NCI-H2171 (cell line): ENCODE data around the gene ZNF219.

Experiments
- DNase-seq: peaks from one replicate; lab custom pipeline; 2025; lab: John Stamatoyannopoulos, UW

The ZNF219 gene

DNA sequence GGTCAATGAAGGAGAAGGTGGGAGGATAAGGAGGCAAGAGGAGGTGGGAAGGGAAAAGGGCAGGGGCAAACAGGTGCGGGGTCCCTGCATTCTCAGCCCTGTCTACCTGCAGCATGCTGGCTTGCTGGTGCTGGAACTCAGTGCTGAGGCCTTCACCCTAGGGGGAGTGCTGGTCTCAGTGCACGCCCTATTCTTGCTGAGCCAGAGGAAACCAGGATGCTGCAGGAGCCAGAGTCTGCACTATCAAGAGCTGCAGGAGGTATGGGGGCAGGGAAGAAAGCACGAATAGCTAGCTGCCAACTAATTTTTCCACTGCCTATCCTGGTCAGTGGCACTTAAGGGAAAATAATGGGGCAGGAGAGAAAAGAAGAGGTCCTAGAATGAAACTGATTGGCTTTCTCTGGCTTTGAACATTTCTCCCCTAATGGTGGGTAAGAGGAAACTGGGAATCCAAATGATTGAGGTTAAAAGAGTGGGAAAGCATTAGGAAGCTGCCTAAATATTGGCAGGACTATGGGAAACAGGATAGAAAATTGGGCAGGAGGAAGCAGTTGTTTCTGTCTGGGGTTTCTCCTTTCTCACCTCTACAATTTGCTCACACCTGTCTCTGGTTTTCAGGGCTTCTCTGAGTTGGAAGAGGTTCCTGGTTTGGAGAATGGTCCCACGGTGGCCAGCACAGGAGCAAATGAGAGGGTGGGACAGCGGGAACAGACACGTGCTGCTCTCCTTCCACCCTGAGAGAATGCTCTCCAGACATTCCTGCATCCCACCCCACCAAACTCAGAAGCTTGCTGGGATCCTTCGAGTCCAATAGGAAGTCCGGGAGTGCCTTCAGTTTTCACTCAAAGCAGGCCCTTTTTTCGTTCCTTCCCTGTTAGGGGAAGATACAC lies 4.3 kb upstream of the ZNF219 start:
- DNase-seq: no peak

DNA sequence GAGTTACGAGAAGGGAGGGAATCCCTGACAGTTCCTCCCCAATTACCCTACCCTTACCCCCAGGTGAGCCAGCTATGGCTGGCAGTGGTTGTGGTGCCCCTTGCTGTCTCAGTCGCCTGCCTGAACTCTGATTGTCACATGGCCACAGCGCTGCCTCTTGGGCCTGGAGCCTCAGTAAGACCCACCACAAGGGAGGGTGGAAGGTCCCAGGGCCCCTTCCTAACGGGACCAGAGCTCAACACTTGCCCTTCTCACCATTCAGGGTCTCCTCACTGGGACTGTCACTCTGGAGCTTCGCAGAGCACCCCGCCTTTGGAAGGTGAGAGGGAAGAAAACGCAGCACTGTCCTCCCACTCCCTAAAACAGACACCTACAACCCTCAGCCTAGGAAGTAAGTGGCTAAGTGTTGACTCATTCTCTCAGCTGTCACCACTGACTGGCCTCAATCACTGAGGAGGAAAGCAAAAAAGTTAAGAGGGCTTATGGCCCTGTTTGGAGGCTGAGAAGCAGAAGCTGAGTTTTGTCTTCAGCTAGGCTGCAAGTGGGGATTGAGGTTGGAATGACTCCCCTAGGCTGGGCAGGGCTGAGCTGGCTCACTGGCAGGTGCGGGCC lies 3.5 kb upstream of the ZNF219 start:
- no peak for DNase-seq

DNA sequence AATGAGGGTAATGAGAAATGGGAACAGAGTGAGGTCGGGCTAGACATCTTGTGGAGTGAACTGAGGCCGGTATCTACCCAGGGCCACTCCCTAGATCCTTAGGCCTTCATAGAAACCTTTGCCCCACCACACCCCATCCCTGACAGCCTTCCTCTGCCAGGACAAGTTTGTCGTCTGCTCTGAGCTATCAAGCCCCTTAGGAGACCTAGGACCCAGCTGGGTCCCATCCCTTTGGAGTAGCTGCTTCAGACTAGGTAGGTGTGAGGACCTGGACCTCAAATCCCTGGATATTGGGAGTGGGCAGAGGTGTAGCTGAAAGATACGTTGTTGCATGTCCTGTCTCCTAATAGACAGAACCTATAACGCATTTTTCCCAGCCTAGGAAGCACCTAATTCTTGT lies 2.5 kb upstream of the ZNF219 start, which contains the start of gene TMEM253:
TSS of gene TMEM253 (plus strand) at position 136 of the 400 bp plus-strand sequence. CDS start 278 bp downstream, outside the sequence.
- no peak for DNase-seq

DNA sequence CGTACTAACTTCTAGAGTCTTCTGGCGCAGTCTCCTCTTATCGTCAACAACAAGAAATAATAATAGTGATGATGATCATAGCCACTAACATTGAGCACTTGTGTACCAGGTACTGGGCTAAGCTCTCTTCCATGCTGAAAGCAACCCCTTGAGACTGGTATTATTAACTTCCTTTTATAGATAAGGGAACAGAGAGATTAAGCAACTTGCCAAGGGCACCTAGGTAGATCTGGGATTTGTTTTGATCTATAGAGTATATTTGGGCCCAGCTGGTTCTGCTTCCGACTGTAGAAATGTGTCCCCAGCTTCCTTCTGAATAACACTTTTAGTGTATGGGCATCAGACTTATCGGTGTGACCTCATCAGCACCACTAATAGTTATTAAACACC lies 1.1 kb upstream of the ZNF219 start:
- no peak for DNase-seq

DNA sequence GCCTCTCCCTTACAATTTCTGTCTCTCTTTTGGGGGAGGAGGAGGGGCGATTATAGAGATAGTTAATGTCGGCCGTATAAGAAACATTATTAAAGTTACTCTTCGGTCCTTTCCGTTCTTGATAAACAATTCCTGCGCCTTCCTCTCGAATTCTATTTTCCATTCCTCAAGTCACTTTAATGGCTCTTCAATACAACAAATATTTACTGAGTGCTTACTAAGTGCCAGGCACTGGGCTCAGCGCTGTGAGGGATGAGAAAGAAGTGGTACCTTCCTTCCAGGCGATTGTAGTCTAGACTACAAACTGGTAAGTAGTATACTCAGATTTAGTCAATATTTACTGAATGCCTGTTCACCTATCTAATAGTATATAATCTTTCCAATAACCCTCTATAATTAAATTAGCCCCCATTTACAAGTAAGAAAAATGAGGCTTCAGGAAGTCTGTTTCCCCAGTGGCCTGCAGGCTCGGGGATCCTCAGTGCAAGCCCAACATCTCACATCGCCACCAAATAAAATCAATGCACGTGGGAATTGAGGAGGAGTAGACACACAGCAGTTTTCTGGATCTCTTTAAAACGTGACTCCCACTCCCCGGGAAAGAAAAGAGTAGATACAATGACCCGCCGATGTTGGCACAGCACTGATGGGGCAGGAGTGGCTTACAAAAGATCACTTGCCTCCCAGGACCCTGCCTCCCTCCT lies 589 bp upstream of the ZNF219 start:
- DNase-seq: no peak

DNA sequence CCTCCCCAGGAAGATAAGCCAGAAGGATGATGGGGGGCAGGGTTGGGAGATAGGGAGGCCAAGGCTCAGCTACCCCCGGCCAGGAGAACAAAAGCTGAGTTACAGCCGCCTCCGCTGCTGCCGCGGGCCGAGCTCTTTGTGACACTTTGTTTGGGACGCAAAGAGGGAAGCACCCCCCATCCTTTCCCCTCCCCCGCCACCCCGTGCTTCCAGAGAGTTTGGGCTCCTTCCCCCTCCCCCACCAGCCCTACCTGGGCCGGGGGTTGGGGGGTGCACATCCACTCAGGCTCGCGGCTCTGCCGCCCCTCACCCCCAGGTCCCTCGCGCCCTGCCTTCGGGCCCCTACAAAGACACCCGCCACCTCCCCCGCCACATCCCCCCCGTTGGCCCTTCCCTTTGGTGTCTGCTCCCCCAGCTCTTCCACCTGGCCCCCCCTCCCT lies 799 bp downstream of the ZNF219 start:
- DNase-seq: peak; percentile 81

DNA sequence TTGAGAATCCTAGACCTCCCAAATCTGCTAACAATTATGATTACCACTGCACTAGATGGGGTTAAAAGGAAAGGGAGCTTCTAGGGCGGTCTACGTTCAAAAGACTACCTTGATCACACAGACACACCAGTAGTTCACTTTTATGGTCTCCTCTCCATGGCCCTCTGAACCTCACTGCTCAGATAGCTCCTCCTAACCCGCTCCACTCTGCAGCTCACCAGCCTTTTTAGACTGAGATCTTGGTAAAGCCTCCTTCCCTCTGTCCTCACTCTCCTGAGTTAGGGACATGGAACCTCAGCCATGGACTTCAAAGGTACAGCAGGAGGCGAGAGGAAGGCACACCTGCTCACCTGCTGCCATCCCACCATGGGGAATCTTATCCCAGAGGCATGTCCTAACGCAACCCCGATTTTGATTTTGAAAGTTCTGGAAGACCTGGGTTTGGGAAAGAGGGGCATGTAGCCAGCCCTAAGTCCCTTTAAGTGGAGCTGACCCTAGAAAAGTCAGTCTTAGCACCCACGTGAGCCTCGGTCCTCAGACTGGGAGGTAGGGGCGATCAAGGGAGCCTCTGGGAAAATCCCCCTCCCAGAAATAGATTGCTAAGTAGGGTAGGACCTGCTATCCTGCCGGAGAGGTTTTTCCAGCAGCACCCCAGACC lies 1.3 kb downstream of the ZNF219 start:
- DNase-seq: peak; percentile 56

DNA sequence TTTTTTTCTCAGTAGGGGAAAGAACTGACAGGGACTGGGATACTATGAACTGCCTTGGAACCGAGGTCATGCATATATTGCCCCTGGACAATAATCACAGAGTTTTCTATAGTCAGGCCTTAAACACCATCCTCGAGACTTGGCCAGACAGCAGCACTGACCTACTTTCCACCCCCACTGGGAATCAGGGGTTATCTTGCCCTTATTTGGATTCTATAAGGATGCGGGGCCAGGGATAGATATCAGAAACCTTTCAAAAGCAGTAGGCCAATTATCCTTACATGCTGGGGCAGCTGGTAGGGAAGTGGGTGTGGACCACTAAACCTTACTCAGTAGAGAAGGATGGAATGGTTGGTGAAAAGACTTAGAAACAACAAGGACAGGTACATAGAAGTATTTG lies 2.0 kb downstream of the ZNF219 start:
- DNase-seq: no peak

DNA sequence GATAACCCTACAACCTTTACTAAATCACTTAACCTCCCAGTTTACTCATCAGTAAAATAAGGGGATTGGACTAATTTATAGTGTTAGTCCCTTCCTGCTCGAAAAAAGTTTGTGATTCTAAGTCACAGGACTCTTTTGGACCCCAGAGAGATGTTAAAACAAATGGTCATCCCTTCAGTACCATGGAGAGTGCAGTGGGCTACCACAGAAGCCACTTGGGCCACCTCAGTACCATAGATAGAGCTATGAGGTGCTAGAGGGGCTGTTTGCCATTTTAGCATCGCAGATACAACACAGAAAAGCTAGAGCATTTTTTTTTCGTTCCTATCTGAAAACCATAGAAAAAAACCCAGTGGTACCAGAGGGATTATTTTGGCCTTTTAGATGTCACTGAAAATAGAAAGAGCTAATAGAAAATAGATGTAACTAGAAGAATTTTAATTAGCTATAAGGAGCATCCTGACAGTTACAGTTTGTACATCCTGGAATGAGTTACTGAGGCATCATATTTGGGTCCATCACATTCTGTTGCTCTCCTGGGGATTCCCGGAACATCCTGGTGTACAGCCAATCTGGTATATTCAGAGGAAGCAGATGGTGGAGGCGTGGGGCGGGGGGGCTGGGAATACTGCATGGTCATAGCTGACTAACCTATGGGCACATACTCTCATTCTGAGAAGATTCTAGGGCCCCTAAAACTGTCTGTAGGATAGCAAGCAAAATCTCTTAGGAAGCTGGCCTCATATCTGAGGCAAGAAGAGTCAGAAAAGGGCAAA lies 2.8 kb downstream of the ZNF219 start:
- peak; percentile 98 for DNase-seq

DNA sequence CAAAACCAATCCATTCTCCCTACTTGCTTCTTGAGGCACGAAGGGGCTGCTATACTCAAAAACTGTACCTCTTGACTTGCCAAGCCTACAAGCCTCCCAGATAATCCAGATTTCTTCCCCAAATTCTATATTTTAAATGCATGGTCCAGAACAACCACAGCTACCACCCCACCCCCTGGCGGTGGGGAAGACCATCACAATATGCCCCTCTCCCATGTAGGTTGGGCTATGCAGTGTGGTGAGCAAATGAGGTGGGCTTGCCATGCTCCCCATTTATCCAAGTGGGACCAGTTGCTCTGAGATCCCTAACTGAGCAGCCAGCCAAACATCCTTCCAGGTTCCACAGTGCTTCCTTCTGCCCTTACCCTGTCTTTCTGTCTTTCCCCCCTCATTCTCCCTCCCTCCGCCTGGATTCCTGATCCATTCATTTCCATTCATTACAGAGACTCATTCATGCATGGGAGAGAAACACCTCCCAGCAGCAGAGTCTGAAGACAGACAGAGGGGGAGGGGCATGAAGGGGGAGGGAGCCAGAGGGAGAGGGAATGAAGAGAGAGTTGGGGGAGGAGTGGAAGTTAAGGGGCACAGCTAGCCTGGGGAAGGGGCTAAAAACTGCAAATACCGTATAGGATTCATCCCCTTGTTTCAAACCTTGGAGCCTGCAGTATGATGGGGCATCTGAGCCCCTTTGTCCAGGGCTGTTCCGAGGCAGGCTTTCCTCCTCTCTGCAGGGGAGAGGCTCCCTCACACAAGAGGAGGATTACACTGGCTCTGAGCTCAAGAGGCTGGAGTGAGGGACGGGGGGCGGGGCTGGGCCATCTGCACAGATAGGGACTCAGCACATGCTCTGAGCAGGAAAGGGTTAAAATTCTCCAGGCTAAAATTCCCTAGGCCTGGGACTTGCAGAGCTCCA lies 4.4 kb downstream of the ZNF219 start:
- peak; percentile 97 for DNase-seq

DNA sequence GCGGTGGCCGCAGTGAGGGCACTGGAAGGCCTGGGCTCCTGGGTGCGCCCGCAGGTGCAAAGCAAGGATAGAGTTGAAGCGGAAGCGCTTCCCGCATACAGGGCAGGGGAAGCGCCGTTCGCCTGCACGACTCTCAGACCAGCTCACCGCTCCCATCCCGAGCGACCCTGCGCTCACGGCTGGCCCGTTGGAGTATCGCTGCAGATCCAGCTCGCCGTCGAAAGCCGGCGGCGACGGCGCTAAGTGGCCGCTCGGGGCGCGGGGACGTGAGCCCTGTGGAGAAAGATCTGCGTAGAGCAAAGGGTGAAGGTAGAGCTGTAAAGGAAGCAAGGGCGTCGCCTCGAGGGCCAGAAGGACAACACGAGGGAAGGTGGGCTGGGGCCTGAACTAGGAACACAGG lies 5.4 kb downstream of the ZNF219 start:
- no peak for DNase-seq

DNA sequence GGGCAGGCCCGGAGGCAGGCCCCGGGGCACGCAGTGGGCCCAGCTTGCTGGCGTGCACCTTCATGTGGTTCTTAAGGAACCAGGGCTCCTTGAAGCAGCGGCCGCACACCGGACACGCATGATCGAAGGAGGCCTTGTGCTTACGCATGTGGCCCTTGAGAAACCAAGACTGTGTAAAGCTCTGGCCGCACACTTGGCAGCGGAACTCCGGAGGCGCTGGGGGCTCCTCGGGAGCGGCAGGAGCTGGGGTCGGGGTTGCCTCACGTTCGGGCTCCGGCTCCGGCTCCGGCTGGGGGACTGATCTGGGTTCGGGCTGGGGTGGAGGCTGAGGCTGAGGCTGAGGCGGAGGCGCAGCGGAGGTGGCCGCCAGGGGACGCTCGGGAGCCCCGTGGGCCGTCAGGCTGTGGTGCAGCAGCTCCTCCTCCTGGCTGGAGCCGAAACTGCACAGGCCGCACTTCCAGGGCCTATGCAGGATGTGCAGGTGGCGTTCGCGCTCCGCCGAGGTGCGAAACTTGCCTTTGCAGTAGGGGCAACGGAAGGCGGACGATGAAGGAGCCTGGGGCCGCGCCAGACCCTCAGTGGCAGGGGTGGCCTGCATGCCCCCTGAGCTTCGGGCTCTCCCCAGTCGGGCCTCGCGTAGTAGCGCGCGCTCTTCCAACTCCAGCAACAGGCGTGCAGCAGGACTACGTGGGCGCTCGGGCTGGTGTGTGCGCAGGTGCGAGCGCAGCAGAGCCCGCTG lies 6.0 kb downstream of the ZNF219 start:
- DNase-seq: no peak

DNA sequence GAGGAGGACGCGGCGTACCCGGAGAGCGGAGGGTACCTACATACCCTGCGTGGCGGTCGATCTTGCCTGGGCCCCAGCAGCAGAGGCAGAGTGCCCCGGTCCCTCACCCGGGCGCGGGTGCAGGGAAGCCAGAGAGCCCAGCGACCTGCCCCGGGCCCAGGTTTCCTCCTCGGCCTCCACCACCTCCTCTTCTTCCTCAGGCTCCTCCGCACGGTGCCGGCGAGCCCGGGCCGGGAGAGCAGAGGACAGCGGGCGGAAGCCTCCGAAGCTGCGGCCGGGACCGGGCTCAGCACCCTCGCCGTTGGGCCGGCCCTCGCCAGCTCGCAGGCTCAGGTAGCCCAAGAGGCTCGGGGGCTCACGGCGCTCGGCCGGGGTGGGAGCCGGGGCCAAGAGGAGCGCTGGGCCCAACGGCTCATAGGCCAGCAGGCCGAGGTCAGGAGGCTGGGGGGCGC lies 6.6 kb downstream of the ZNF219 start:
- DNase-seq: no peak

DNA sequence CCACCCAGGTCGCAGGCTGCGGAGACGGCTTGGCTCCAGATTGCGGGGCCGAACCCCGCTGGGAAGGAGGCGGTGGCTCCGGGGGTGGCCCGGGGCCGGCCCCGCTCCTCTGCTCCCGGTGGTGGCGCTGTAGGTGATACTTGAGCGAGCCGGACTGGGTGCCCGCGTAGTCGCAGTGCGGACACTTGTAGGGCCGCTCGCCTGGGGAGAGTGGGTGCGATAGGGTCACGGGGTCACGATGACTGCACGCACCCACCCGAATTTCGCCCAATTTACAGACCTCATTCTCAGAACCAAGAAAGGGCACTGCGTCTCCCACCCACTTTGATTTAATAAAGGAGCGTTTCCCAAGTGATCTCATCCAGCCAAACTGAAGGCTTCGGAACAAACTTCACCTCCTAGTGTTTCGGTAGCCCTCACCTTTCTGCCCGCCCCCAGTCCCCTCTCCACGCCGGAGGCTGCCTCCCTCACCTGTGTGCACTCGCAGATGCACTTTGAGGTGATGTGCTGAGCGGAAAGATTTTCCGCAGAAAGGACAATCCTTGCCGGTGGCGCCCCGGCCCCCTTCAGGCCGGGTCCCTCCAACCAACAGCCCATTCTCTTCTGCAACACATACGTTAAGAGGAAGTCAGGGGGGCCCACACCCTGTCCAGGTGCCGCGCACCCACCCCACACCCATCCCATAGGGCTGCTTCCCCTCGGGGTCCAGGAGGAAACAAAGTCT lies 7.4 kb downstream of the ZNF219 start:
- DNase-seq: no peak

DNA sequence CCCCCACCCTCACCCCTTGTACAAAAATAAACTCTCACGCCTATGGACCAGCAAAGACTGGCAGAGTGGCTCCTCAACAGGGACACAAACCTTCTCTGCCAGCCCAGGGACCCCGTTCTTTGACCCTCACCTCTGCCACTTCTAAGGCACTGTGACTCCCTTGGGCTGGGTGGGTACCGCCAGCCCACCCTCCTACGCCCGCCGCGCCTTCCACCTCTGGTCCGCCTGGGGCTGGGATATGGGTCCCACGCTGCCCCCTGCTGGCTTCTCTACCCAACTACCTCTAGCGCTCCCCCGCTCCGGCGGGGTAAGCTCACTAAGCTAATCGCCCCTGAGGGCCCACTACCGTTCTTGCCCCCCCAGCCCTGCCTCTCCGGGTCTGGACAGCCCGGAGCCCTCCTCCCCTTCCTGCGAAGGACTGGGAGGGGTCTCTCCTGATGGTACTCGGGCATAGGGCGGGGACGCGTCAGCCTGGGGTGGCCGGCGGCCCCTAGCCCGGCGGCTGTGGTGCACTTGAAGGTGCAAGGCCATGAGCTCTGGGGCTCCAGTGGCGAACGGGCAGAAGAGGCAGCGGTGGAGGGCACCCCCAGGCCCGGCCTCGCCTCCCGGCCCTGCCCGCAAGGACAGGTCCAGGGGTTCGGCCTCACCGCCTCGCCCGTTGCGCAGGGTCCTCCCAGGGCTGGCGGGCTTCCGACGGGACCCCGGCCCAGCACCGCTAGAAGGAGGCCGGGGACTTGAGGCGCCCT lies 8.1 kb downstream of the ZNF219 start:
- no peak for DNase-seq

DNA sequence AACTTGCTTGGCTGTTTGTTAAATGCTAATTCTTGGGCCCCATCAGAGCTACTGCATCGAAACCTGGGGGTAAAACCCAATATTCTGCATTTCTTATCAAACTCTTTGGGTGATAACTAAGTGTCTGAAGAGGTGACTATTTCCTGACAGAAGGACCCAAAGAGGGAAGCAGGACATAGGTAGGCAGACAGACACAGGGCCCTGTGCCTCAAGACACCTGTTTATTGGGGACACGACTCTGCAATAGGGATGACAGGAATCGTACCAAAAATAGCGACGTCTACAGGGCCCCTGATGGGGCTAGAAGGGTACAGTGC lies 8.6 kb downstream of the ZNF219 start:
- no peak for DNase-seq

DNA sequence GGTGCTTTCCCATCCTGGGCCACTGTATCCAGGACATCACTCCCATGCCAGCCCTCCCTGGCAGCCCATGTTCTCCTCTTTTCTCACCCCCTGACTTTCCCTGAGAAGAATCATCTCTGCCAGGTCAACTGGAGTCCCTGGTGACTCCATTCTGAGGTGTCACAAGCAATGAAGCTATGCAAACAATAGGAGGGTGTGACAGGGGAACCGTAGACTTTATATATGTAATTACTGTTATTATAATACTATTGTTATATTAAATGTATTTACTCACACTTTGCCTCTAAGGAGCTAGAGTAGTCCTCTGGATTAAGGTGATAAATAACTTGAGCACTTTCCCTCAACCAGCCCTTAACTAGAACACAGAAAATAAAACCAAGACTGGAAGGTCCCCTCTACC lies 9.2 kb downstream of the ZNF219 start:
- no peak for DNase-seq

DNA sequence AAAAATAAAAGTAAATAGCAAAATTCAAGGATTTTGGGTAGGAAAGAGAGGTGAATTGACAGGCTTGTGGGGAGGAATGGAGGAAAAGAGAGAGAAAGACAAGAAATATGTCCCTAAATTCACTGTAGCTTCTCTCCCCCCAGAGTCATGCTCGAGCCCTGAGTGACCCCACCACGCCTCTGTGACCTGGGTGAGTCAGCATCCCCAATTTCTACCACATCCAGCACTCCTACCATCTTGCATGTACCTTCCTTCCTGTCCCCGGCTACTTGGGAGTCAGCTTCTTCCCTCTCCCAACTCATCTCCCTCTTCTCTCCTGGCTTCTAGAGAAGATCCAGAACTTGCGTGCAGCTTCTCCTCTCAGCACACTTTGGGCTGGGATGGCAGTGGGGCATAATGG lies 9.8 kb downstream of the ZNF219 start:
- no peak for DNase-seq
